COR-L47 (cell line): Measurements from ENCODE around the gene GTF3C2.
A peak's percentile ranks its signal among the peaks of the same experiment; 100 is the strongest.
"Not testable (repeated sequence)": the region's sequence is repeated elsewhere in the genome, so short reads cannot be mapped to it uniquely, and the experiment has no call there.

Experiments used
- DNase-seq: peaks from one replicate; lab custom pipeline; 2025; lab: John Stamatoyannopoulos, UW

The GTF3C2 gene

GRCh38 chr2:27370816-27371620, 14.5 kb upstream of the GTF3C2 start:
- peak; percentile 4 for DNase-seq

- peak; percentile 97 for DNase-seq
Observed at GRCh38 chr2:27370026-27370815, 13.7 kb upstream of the GTF3C2 start, which contains the start of the genes EIF2B4 and SNX17. Gene EIF2B4 (minus strand): TSS chr2:27370338. CDS start chr2:27370314, 24 bp downstream. Gene SNX17 (plus strand): TSS chr2:27370616. CDS start chr2:27370744, 128 bp downstream.

- peak; percentile 40 for DNase-seq
Observed at GRCh38 chr2:27369471-27370025, 13.0 kb upstream of the GTF3C2 start.

GRCh38 chr2:27363933-27364332, 7.4 kb upstream of the GTF3C2 start:
- DNase-seq: no peak

- DNase-seq: no peak
Observed at GRCh38 chr2:27362678-27363420, 6.3 kb upstream of the GTF3C2 start.

- DNase-seq: no peak
Observed at GRCh38 chr2:27356056-27356381, 545 bp downstream of the GTF3C2 start.

- no peak for DNase-seq
Observed at GRCh38 chr2:27354597-27354927, 2.0 kb downstream of the GTF3C2 start.

GRCh38 chr2:27353762-27354596, 2.6 kb downstream of the GTF3C2 start:
- no peak for DNase-seq

GRCh38 chr2:27353386-27353761, 3.2 kb downstream of the GTF3C2 start:
- DNase-seq: not testable (repeated sequence)

- no peak for DNase-seq
Observed at GRCh38 chr2:27351802-27352598, 4.6 kb downstream of the GTF3C2 start.

GRCh38 chr2:27350106-27350693, 6.4 kb downstream of the GTF3C2 start:
- DNase-seq: no peak

GRCh38 chr2:27347641-27348040, 8.9 kb downstream of the GTF3C2 start:
- no peak for DNase-seq

- no peak for DNase-seq
Observed at GRCh38 chr2:27336173-27336572, 20.4 kb downstream of the GTF3C2 start.

- DNase-seq: no peak
Observed at GRCh38 chr2:27335311-27335710, 21.3 kb downstream of the GTF3C2 start.

GRCh38 chr2:27324720-27325119, 31.8 kb downstream of the GTF3C2 start:
- no peak for DNase-seq

GRCh38 chr2:27323596-27324285, 32.8 kb downstream of the GTF3C2 start:
- no peak for DNase-seq

GRCh38 chr2:27322766-27323595, 33.6 kb downstream of the GTF3C2 start, which contains the start of gene MPV17:
Gene MPV17 (minus strand): TSS chr2:27323097. CDS start chr2:27322517, 580 bp downstream.
- peak; percentile 89 for DNase-seq

GRCh38 chr2:27322301-27322765, 34.2 kb downstream of the GTF3C2 start:
- no peak for DNase-seq
